VCaP (cell line): Measurements from ENCODE around the gene GEMIN5.
A peak's percentile ranks its signal among the peaks of the same experiment; 100 is the strongest.

Experiments used
- H3K27ac ChIP-seq: fragments of 450-650 bp; 2 replicates; pipeline ENCODE4 v1.5.1; 2017
- TF ChIP-seq, protein P1 (sequence below): fragments of 450-650 bp; conservative IDR thresholded peaks from 2 replicates; pipeline ENCODE4 v1.5.1; 2017; ENCODE audit warnings: mild to moderate bottlenecking, moderate library complexity

Gene GEMIN5

DNA sequence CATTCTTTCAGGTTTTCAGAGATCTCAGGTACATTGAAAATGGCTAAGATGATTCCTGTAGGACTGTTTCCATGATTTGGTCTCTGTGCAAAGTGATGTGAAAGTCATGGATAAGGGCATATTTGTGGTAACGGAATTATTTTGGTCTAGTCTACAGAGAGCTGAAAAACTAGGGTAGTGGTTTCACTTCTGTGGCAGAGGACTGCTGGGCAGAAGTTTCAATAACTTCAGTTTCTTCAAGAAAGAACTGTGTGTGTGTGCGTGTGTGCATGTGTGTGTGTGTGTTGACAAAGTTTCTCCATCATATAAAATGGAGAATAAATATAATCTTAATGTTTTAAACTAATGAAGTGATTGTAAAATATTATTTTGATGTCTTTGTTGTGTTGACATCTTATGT, 75.2 kb downstream of the GEMIN5 start:
- no peak overlapping the region for H3K27ac ChIP-seq
- TF ChIP-seq, protein P1, sequence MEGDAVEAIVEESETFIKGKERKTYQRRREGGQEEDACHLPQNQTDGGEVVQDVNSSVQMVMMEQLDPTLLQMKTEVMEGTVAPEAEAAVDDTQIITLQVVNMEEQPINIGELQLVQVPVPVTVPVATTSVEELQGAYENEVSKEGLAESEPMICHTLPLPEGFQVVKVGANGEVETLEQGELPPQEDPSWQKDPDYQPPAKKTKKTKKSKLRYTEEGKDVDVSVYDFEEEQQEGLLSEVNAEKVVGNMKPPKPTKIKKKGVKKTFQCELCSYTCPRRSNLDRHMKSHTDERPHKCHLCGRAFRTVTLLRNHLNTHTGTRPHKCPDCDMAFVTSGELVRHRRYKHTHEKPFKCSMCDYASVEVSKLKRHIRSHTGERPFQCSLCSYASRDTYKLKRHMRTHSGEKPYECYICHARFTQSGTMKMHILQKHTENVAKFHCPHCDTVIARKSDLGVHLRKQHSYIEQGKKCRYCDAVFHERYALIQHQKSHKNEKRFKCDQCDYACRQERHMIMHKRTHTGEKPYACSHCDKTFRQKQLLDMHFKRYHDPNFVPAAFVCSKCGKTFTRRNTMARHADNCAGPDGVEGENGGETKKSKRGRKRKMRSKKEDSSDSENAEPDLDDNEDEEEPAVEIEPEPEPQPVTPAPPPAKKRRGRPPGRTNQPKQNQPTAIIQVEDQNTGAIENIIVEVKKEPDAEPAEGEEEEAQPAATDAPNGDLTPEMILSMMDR: no peak

DNA sequence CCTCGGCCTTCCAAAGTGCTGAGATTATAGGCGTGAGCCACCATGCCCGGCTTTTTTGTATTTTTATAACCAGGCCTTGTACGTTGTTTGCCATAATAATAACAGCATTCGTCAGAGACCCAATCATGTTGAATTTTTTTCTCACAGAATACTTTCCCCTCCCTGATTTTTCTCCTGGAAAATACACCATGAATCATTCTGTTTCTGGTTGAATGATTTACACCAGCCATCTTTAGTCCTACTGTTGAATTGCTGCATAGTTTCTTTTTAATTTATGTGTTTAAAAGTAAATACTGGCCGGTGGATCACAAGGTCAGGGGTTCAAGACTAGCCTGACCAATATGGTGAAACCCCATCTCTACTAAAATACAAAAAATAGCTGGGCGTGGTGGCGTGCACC, 76.1 kb downstream of the GEMIN5 start:
- TF ChIP-seq, protein P1: no peak
- no peak overlapping the region for H3K27ac ChIP-seq

- TF ChIP-seq, protein P1: no peak
- peak overlapping the region; percentile 96 for H3K27ac ChIP-seq
Measured at GRCh38 chr5:154860765-154861164, 77.2 kb downstream of the GEMIN5 start.

DNA sequence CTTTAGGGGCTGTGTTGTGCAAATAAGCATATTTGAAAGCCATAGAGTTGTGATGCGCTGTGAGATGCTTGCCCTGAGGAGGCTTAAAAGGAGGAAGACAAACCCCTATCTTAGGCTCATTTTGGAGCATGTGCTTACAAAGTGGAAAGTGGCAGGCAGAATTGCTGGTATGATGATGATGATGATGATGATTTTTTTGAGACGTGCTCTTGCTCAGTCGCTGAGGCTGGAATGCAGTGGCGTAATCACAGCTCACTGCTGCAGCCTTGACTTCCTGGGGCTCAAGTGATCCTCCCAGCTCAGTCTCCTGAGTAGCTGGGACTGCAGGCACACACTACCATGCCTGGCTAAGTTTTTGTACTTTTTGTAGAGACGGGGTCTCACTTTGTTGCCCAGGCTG, 77.9 kb downstream of the GEMIN5 start:
- peak overlapping the region; percentile 96 for H3K27ac ChIP-seq
- TF ChIP-seq, protein P1: no peak

- TF ChIP-seq, protein P1: no peak
- peak overlapping the region; percentile 96 for H3K27ac ChIP-seq
Measured at GRCh38 chr5:154858972-154859871, 78.8 kb downstream of the GEMIN5 start.

GRCh38 chr5:154858297-154858971, 79.6 kb downstream of the GEMIN5 start, which contains the start of gene CNOT8:
CNOT8 (plus strand) TSS chr5:154858627; CDS start chr5:154863279, 4,652 bp downstream.
- TF ChIP-seq, protein P1: no peak

GRCh38 chr5:154857530-154858296, 80.3 kb downstream of the GEMIN5 start:
- peak overlapping the region; percentile 96 for H3K27ac ChIP-seq
- TF ChIP-seq, protein P1: no peak

More at GRCh38 chr5:154858297-154858971, 79.6 kb downstream of the GEMIN5 start, which contains the start of gene CNOT8:
- peak within 1 kb of the TSS; percentile 96 for H3K27ac ChIP-seq
